ENCODE results near the gene RPS5. TPM values are rescaled to one million over a fixed set of nuclear protein-coding genes. Genes with fewer than 3 reads are reported as not detected.

The RPS5 gene
- total and polyA plus RNA-seq, 9 of the 15 experiments (the other 6 are each of a cell fraction or from before 2014, with no cell fraction given) = 1,228 to 3,570 (median 2,484) TPM

DNA sequence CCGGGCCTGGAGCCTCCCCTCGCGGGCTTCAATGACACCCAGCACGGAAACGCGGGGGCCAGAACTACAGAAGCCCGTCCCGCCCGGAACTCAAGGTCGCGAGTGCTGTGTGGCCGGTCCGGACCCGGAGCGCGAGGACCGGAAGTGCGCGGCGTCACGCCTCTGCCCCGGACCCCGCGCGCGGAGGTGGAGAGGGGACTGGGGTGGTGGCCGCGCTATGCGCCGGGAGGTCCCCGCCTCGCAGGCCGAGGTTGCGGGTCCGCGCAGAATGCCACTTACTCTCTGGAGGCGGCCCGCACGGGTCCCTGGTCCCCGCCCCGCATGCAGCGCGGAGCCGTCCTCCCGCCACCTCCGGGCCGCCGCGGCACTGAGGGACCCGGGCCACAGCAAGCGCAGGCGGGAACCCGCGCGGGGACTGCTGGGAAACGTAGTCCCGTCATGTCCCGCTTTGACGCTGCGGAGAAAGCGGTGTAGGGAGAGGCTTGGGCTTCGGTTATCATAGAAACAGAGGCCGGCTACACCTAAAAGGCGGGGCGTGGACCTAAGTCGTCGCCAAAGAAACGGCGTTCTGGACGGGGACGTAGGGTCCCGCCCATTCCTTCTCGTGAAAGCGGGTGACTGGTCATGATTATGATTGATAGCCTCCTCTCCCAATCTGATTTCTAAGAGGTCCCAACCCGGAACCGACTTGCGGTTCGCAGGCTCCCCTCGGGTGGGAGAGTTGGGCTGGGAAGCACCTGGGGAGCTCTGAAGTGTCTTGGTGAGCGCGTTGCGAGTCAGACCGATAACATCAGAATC is 6.2 kb upstream of the RPS5 start, which contains the start of gene ZNF837 (continued):
- TF ChIP-seq, protein P1, sequence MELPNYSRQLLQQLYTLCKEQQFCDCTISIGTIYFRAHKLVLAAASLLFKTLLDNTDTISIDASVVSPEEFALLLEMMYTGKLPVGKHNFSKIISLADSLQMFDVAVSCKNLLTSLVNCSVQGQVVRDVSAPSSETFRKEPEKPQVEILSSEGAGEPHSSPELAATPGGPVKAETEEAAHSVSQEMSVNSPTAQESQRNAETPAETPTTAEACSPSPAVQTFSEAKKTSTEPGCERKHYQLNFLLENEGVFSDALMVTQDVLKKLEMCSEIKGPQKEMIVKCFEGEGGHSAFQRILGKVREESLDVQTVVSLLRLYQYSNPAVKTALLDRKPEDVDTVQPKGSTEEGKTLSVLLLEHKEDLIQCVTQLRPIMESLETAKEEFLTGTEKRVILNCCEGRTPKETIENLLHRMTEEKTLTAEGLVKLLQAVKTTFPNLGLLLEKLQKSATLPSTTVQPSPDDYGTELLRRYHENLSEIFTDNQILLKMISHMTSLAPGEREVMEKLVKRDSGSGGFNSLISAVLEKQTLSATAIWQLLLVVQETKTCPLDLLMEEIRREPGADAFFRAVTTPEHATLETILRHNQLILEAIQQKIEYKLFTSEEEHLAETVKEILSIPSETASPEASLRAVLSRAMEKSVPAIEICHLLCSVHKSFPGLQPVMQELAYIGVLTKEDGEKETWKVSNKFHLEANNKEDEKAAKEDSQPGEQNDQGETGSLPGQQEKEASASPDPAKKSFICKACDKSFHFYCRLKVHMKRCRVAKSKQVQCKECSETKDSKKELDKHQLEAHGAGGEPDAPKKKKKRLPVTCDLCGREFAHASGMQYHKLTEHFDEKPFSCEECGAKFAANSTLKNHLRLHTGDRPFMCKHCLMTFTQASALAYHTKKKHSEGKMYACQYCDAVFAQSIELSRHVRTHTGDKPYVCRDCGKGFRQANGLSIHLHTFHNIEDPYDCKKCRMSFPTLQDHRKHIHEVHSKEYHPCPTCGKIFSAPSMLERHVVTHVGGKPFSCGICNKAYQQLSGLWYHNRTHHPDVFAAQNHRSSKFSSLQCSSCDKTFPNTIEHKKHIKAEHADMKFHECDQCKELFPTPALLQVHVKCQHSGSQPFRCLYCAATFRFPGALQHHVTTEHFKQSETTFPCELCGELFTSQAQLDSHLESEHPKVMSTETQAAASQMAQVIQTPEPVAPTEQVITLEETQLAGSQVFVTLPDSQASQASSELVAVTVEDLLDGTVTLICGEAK (IDR thresholded peaks at IDR 0.05) = peak; percentile 99
- TF ChIP-seq, protein P1 (CRISPR knock-in tag; IDR thresholded peaks at IDR 0.05) = no peak
- peak; percentile 15; the same call in 1 of the 2 replicates for TF ChIP-seq ZFP30 (CRISPR knock-in tag; IDR thresholded peaks at IDR 0.05; ENCODE audit: borderline replicate concordance)
- peak; percentile 42 for TF ChIP-seq DACH1 (IDR thresholded peaks at IDR 0.05; ENCODE audit: partially characterized antibody)
- TF ChIP-seq, protein P2, sequence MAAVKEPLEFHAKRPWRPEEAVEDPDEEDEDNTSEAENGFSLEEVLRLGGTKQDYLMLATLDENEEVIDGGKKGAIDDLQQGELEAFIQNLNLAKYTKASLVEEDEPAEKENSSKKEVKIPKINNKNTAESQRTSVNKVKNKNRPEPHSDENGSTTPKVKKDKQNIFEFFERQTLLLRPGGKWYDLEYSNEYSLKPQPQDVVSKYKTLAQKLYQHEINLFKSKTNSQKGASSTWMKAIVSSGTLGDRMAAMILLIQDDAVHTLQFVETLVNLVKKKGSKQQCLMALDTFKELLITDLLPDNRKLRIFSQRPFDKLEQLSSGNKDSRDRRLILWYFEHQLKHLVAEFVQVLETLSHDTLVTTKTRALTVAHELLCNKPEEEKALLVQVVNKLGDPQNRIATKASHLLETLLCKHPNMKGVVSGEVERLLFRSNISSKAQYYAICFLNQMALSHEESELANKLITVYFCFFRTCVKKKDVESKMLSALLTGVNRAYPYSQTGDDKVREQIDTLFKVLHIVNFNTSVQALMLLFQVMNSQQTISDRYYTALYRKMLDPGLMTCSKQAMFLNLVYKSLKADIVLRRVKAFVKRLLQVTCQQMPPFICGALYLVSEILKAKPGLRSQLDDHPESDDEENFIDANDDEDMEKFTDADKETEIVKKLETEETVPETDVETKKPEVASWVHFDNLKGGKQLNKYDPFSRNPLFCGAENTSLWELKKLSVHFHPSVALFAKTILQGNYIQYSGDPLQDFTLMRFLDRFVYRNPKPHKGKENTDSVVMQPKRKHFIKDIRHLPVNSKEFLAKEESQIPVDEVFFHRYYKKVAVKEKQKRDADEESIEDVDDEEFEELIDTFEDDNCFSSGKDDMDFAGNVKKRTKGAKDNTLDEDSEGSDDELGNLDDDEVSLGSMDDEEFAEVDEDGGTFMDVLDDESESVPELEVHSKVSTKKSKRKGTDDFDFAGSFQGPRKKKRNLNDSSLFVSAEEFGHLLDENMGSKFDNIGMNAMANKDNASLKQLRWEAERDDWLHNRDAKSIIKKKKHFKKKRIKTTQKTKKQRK (IDR thresholded peaks at IDR 0.05; ENCODE audit: borderline replicate concordance, low read depth, low read length) = peak; percentile 54; the same call in 1 of the 2 replicates
- TF ChIP-seq NONO (IDR thresholded peaks at IDR 0.05; ENCODE audit: low read depth in 2 of 2, low read length in 1 of 2) = peak; percentile 92 to 93
